ENCODE measurements around the gene LIMS2. TPM values are rescaled to one million over a fixed set of nuclear protein-coding genes. Genes with fewer than 3 reads are reported as not detected.

LIMS2 gene
- total RNA-seq (2014; rRNA removed; shearing (Covaris generic)): 1.3 and 1.6 TPM in 2 replicates
- polyA plus RNA-seq (2016; fragmentation: Nextera tagmentation; extraction: Ambion mirVana): 2.6 and 3.5 TPM in 2 replicates
- long read RNA-seq, partial matches to known transcripts: 0 of 1 reads
- long read RNA-seq, other reads (novel, unspliced or antisense): 1 of 1 reads

GRCh38 chr2:127675331-127676261 is at the start of gene LIMS2:
Gene LIMS2, minus strand, starts transcription at chr2:127675530. Its CDS starts 506 bp downstream, at chr2:127675024.
- H3K27ac Mint-ChIP-seq: no peak within 1 kb of the TSS
- H3K4me3 Mint-ChIP-seq: peak within 1 kb of the TSS; percentile 82
- no peaks in the 10 kb centered on the region for H3K79me2 ChIP-seq (replicated peaks; ENCODE audit: insufficient read depth)
- no peaks in the 10 kb centered on the region for H3K36me3 ChIP-seq (ENCODE audit: insufficient read depth)
- no peaks in the 10 kb centered on the region for H3K9me3 Mint-ChIP-seq
- H3K4me2 ChIP-seq: peak within 1 kb of the TSS; percentile 91
- DNase-seq (ENCODE audit: low spot score): peak; percentile 77
- H3K9me2 ChIP-seq (ENCODE audit: insufficient read depth): no peaks in the 10 kb centered on the region
- peak; percentile 58 for ATAC-seq
- peaks cover 6% of the 10 kb centered on the region for H3K4me1 ChIP-seq (ENCODE audit: insufficient read depth)
- H2AFZ ChIP-seq: peak within 1 kb of the TSS; percentile 92
- peaks cover 46% of the 10 kb centered on the region for H3K27me3 Mint-ChIP-seq (ENCODE audit: insufficient read depth, low read depth, poor library complexity)
- no peak within 1 kb of the TSS for H3K27ac ChIP-seq (ENCODE audit: low read depth)
- peaks cover 8% of the 10 kb centered on the region for H3K4me1 Mint-ChIP-seq
- no peaks in the 10 kb centered on the region for H3K36me3 Mint-ChIP-seq (ENCODE audit: low read depth)
- H3K27me3 ChIP-seq (ENCODE audit: insufficient read depth): peaks cover 52% of the 10 kb centered on the region
- 0 out of 2 replicates have a peak, but pooled peaks cover 4% of the 10 kb centered on the region for H3F3A ChIP-seq (replicated peaks; ENCODE audit: low read depth)
- no peaks in the 10 kb centered on the region for H4K20me1 ChIP-seq (replicated peaks; ENCODE audit: insufficient read depth)
- peak within 1 kb of the TSS; percentile 73 for H3K4me3 ChIP-seq
- TF ChIP-seq EZH2 (IDR thresholded peaks at IDR 0.05; ENCODE audit: low read depth, unreplicated experiment): peak; percentile 44
- TF ChIP-seq ZNF462 (CRISPR knock-in tag; IDR thresholded peaks at IDR 0.05): no peak
- no peak for TF ChIP-seq REST (IDR thresholded peaks at IDR 0.05; ENCODE audit: unreplicated experiment)
- no peak for TF ChIP-seq ETS1 (IDR thresholded peaks at IDR 0.05)
- TF ChIP-seq NANOG (IDR thresholded peaks at IDR 0.05; ENCODE audit: borderline replicate concordance): no peak
- no peak for TF ChIP-seq ZNF331 (CRISPR knock-in tag; IDR thresholded peaks at IDR 0.05; ENCODE audit: low read depth)
- no peak for TF ChIP-seq POLR2AphosphoS5 (IDR thresholded peaks at IDR 0.05; ENCODE audit: low read depth)
- TF ChIP-seq EZH2phosphoT487 (IDR thresholded peaks at IDR 0.05; ENCODE audit: unreplicated experiment): no peak
- no peak for TF ChIP-seq JUNB (IDR thresholded peaks at IDR 0.05; ENCODE audit: unreplicated experiment)
- TF ChIP-seq CREB1 (CRISPR knock-in tag; IDR thresholded peaks at IDR 0.05; ENCODE audit: low read depth): no peak
- TF ChIP-seq ZNF114 (CRISPR knock-in tag; IDR thresholded peaks at IDR 0.05): no peak
- no peak for TF ChIP-seq STAT1 (IDR thresholded peaks at IDR 0.05; ENCODE audit: unreplicated experiment)
- TF ChIP-seq CTCF (conservative IDR thresholded peaks at IDR 0.05; ENCODE audit: low read depth in 2 of 2): peak in 1 of 2 experiments; percentile 21; a peak in 1 of 4 replicates
